GM12878 (cell line): ENCODE results near the gene ARHGDIA. TPM values are rescaled to one million over a fixed set of nuclear protein-coding genes. Genes with fewer than 3 reads are reported as not detected.

Source experiments
- CBX5 ChIP-seq: sonication (generic); IDR thresholded peaks from 2 replicates; pipeline ENCODE4 v1.6.1; 2016; ENCODE audit warnings: low read depth, moderate library complexity, mild to moderate bottlenecking, inconsistent platforms
- EP300 ChIP-seq, 2 experiments: fragments of 150-350 bp in 1 of 2; IDR thresholded peaks; 2 replicates each; pipeline ENCODE4 v1.6.1; 2011 to 2012; ENCODE audit warnings: low read depth in 2 of 2, low read length in 2 of 2, borderline replicate concordance in 1 of 2, improper control_type of control experiment in 1 of 2, inconsistent platforms in 1 of 2; ENCODE audit not compliant: control insufficient read depth in 1 of 2
- HCFC1 ChIP-seq: fragments of 150-350 bp; IDR thresholded peaks from 2 replicates; pipeline ENCODE4 v1.6.1; 2014; ENCODE audit warnings: low read length
- KLF5 ChIP-seq: fragments of 450-650 bp; IDR thresholded peaks from 2 replicates; pipeline ENCODE4 v1.6.1; 2014; ENCODE audit warnings: mild to moderate bottlenecking; ENCODE audit not compliant: partially characterized antibody
- RFX5 ChIP-seq: IDR thresholded peaks from 2 replicates; pipeline ENCODE4 v1.6.1; 2011; ENCODE audit warnings: low read depth, low read length, improper control_type of control experiment
- SMAD5 ChIP-seq: IDR thresholded peaks from 2 replicates; pipeline ENCODE4 v1.6.1; 2016; ENCODE audit warnings: antibody characterized with exemption, low read depth
- SPI1 ChIP-seq: IDR thresholded peaks from 2 replicates; pipeline ENCODE4 v1.6.1; 2011; ENCODE audit warnings: low read depth, mild to moderate bottlenecking, low read length, moderate library complexity, borderline replicate concordance; ENCODE audit not compliant: insufficient read depth
- polyA plus RNA-seq, 11 experiments: library from polyadenylated mRNA; depleted of rRNA in 4 of 11; unstranded in 6 of 11; stranded (reverse) in 5 of 11; fragments of >200 nt; fragmentation: Nextera tagmentation in 4 of 11; fragmentation: Illumina TruSeq in 1 of 11; extraction: Ambion mirVana in 4 of 11; extraction: Trizol in 1 of 11; gene quantifications; 1 replicate in 1 of 11; 2 replicates in 10 of 11; pipeline versions ENCODE4 v1.2.1 to v1.2.3, GENCODE V29; 2011 to 2016; ENCODE audit warnings: inconsistent platforms in 2 of 11, missing spikeins in 2 of 11, low read depth in 1 of 11
- total RNA-seq, 4 experiments: library from RNA; depleted of rRNA in 3 of 4; stranded (reverse); fragments of >200 nt in 3 of 4; fragmentation: Illumina TruSeq in 1 of 4; extraction: Trizol in 1 of 4; gene quantifications; 2 replicates each; pipeline versions ENCODE4 v1.2.1 to v1.2.3, GENCODE V29; 2013 to 2021
- TF ChIP-seq, protein P1 (sequence below): IDR thresholded peaks from 2 replicates; pipeline ENCODE4 v1.6.1; 2012; ENCODE audit warnings: mild to moderate bottlenecking, low read depth, low read length
- TF ChIP-seq, protein P2 (sequence below): fragments of 450-650 bp; IDR thresholded peaks from 2 replicates; pipeline ENCODE4 v1.6.1; 2017; ENCODE audit warnings: low read depth, mild to moderate bottlenecking, moderate library complexity
- TF ChIP-seq, protein P3 (sequence below): IDR thresholded peaks from 2 replicates; pipeline ENCODE4 v1.6.1; 2011; ENCODE audit warnings: low read depth, mild to moderate bottlenecking, low read length, moderate library complexity, borderline replicate concordance; ENCODE audit errors: extremely low read depth

Gene ARHGDIA
- total and polyA plus RNA-seq, 10 of the 15 experiments (the other 5 are each of a cell fraction or from before 2014, with no cell fraction given) = 17.9 to 552 (median 169) TPM

DNA sequence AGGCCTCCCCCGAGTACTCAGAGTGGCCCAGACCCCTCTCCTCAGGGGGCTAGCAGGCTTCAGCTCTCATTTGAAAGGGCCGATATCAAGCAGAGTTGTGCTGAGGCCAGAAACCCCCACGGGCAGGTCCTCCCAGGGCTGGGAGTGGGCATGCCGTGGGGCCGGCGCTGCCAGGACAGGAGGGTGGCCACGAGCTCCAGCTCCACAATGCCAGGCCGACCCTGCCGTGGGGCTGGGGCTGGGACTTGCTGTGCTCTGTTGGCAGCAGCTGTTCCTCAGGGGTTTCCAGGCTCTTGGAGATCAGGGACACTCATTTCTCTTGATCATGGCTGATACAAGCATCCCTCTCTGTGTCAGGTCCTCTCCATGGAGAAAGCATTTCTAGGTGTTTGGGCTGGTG is 27.7 kb upstream of the ARHGDIA start (continued):
- TF ChIP-seq, protein P1, sequence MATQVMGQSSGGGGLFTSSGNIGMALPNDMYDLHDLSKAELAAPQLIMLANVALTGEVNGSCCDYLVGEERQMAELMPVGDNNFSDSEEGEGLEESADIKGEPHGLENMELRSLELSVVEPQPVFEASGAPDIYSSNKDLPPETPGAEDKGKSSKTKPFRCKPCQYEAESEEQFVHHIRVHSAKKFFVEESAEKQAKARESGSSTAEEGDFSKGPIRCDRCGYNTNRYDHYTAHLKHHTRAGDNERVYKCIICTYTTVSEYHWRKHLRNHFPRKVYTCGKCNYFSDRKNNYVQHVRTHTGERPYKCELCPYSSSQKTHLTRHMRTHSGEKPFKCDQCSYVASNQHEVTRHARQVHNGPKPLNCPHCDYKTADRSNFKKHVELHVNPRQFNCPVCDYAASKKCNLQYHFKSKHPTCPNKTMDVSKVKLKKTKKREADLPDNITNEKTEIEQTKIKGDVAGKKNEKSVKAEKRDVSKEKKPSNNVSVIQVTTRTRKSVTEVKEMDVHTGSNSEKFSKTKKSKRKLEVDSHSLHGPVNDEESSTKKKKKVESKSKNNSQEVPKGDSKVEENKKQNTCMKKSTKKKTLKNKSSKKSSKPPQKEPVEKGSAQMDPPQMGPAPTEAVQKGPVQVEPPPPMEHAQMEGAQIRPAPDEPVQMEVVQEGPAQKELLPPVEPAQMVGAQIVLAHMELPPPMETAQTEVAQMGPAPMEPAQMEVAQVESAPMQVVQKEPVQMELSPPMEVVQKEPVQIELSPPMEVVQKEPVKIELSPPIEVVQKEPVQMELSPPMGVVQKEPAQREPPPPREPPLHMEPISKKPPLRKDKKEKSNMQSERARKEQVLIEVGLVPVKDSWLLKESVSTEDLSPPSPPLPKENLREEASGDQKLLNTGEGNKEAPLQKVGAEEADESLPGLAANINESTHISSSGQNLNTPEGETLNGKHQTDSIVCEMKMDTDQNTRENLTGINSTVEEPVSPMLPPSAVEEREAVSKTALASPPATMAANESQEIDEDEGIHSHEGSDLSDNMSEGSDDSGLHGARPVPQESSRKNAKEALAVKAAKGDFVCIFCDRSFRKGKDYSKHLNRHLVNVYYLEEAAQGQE = no peak
- TF ChIP-seq KLF5 = no peak
- no peak for TF ChIP-seq SMAD5
- TF ChIP-seq RFX5 = no peak
- TF ChIP-seq, protein P2, sequence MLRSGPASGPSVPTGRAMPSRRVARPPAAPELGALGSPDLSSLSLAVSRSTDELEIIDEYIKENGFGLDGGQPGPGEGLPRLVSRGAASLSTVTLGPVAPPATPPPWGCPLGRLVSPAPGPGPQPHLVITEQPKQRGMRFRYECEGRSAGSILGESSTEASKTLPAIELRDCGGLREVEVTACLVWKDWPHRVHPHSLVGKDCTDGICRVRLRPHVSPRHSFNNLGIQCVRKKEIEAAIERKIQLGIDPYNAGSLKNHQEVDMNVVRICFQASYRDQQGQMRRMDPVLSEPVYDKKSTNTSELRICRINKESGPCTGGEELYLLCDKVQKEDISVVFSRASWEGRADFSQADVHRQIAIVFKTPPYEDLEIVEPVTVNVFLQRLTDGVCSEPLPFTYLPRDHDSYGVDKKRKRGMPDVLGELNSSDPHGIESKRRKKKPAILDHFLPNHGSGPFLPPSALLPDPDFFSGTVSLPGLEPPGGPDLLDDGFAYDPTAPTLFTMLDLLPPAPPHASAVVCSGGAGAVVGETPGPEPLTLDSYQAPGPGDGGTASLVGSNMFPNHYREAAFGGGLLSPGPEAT = no peak
- TF ChIP-seq, protein P3, sequence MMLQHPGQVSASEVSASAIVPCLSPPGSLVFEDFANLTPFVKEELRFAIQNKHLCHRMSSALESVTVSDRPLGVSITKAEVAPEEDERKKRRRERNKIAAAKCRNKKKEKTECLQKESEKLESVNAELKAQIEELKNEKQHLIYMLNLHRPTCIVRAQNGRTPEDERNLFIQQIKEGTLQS = no peak
- no peak for TF ChIP-seq SPI1
- TF ChIP-seq HCFC1 = no peak
- no peak for TF ChIP-seq EP300 (IDR thresholded peaks at IDR 0.05; ENCODE audit: borderline replicate concordance in 1 of 2, control insufficient read depth in 1 of 2, low read depth in 2 of 2, low read length in 2 of 2)
- no peak for TF ChIP-seq CBX5
- TF ChIP-seq, all 136 proteins: peak for 0
